Liver (tissue), 9 donors: ENCODE results near the gene KIAA1755. TPM values are rescaled to one million over a fixed set of nuclear protein-coding genes. Genes with fewer than 3 reads are reported as not detected.
A peak's percentile ranks its signal among the peaks of the same experiment; 100 is the strongest.

Source experiments
- DNase-seq: peaks from one replicate; pipeline ENCODE4 v3.0.0-alpha.2; 2017; ENCODE audit warnings: low spot score
- H3K27ac ChIP-seq, 2 donors: one replicate each; pipeline ENCODE4 v1.7.0; 2013; ENCODE audit warnings: inconsistent platforms in 2 of 2, low read length in 2 of 2, control low read depth in 1 of 2, low read depth in 1 of 2, mild to moderate bottlenecking in 1 of 2
- H3K27me3 ChIP-seq, 4 donors: one replicate each; pipeline versions ENCODE4 v1.6.1 to v1.7.0; 2013; ENCODE audit warnings: low read length in 3 of 4, inconsistent platforms in 1 of 4, mild to moderate bottlenecking in 1 of 4, moderate library complexity in 1 of 4; ENCODE audit not compliant: control insufficient read depth in 4 of 4, insufficient read depth in 4 of 4
- H3K36me3 ChIP-seq, 4 donors: one replicate each; pipeline versions ENCODE4 v1.6.1 to v1.7.0; 2013; ENCODE audit warnings: low read length in 3 of 4, mild to moderate bottlenecking in 3 of 4, low read depth in 1 of 4, moderate library complexity in 1 of 4; ENCODE audit not compliant: control insufficient read depth in 4 of 4, insufficient read depth in 3 of 4
- H3K4me1 ChIP-seq, 4 donors: one replicate each; pipeline versions ENCODE4 v1.6.1 to v1.7.0; 2013; ENCODE audit warnings: low read length in 3 of 4, mild to moderate bottlenecking in 3 of 4, moderate library complexity in 1 of 4; ENCODE audit not compliant: control insufficient read depth in 4 of 4, insufficient read depth in 4 of 4
- H3K4me3 ChIP-seq, 3 donors: one replicate each; pipeline versions ENCODE4 v1.6.1 to v1.7.0; 2013; ENCODE audit warnings: low read length in 3 of 3, control low read depth in 1 of 3, low read depth in 1 of 3, mild to moderate bottlenecking in 1 of 3
- H3K9ac ChIP-seq, 2 donors: one replicate each; pipeline ENCODE4 v1.7.0; 2013; ENCODE audit warnings: low read length in 2 of 2, mild to moderate bottlenecking in 2 of 2, moderate library complexity in 2 of 2, control low read depth in 1 of 2, low read depth in 1 of 2
- H3K9me3 ChIP-seq, 4 donors: one replicate each; pipeline versions ENCODE4 v1.6.1 to v1.7.0; 2013; ENCODE audit warnings: low read length in 3 of 4; ENCODE audit not compliant: control insufficient read depth in 4 of 4
- EGR1 ChIP-seq, 2 donors: IDR thresholded peaks; 2 replicates each; pipeline ENCODE4 v1.6.1; 2016 to 2018; ENCODE audit warnings: antibody characterized with exemption in 2 of 2, low read depth in 2 of 2
- FOXA1 ChIP-seq: IDR thresholded peaks from 2 replicates; pipeline ENCODE4 v1.6.1; 2016; ENCODE audit warnings: antibody characterized with exemption
- FOXA2 ChIP-seq: IDR thresholded peaks from 2 replicates; pipeline ENCODE4 v1.6.1; 2016; ENCODE audit warnings: antibody characterized with exemption
- GABPA ChIP-seq, 2 donors: IDR thresholded peaks in 1 of 2; conservative IDR thresholded peaks in 1 of 2; 2 replicates each; pipeline ENCODE4 v1.6.1; 2016; ENCODE audit warnings: antibody characterized with exemption in 2 of 2, mild to moderate bottlenecking in 1 of 2, moderate library complexity in 1 of 2
- HNF4A ChIP-seq, 2 donors: conservative IDR thresholded peaks; 2 replicates each; pipeline ENCODE4 v1.6.1; 2016; ENCODE audit warnings: antibody characterized with exemption in 2 of 2, mild to moderate bottlenecking in 2 of 2
- HNF4G ChIP-seq: IDR thresholded peaks from 2 replicates; pipeline ENCODE4 v1.6.1; 2016; ENCODE audit warnings: antibody characterized with exemption
- JUND ChIP-seq, 2 donors: IDR thresholded peaks; 2 replicates each; pipeline ENCODE4 v1.6.1; 2016; ENCODE audit warnings: antibody characterized with exemption in 2 of 2
- NR2F2 ChIP-seq: IDR thresholded peaks from 2 replicates; pipeline ENCODE4 v1.6.1; 2016; ENCODE audit warnings: antibody characterized with exemption
- RAD21 ChIP-seq, 2 donors: IDR thresholded peaks; 2 replicates each; pipeline ENCODE4 v1.6.1; 2016; ENCODE audit warnings: antibody characterized with exemption in 2 of 2, mild to moderate bottlenecking in 2 of 2
- RXRA ChIP-seq, 2 donors: IDR thresholded peaks; 2 replicates each; pipeline ENCODE4 v1.6.1; 2017 to 2018; ENCODE audit warnings: antibody characterized with exemption in 2 of 2, mild to moderate bottlenecking in 1 of 2
- SP1 ChIP-seq: IDR thresholded peaks from 2 replicates; pipeline ENCODE4 v1.6.1; 2018; ENCODE audit warnings: antibody characterized with exemption, mild to moderate bottlenecking
- TAF1 ChIP-seq: conservative IDR thresholded peaks from 2 replicates; pipeline ENCODE4 v1.6.1; 2016; ENCODE audit warnings: antibody characterized with exemption, mild to moderate bottlenecking
- YY1 ChIP-seq: IDR thresholded peaks from 2 replicates; pipeline ENCODE4 v1.6.1; 2016; ENCODE audit warnings: antibody characterized with exemption, mild to moderate bottlenecking
- WGBS: extraction: QIAGEN DNeasy Blood & Tissue Kit; methylation state at CpG from one replicate; pipeline ENCODE4 v1.1.7; 2013; 5-methylcytosine and 5-hydroxymethylcytosine counted together
- polyA plus RNA-seq, 2 donors: library from polyadenylated mRNA; stranded (reverse) in 1 of 2; unstranded in 1 of 2; fragments of 200-250 nt in 1 of 2; fragments of >200 nt in 1 of 2; fragmentation: Nextera tagmentation in 1 of 2; extraction: Ambion mirVana in 1 of 2; gene quantifications; one replicate each; pipeline versions ENCODE4 v1.2.1 to v1.2.3, GENCODE V29; 2013 to 2015
- total RNA-seq, 2 donors: library from RNA; depleted of rRNA; stranded (reverse); fragments of >200 nt; gene quantifications; one replicate each; pipeline ENCODE4 v1.2.3, GENCODE V29; 2014
- TF ChIP-seq, protein P1 (sequence below): IDR thresholded peaks from 2 replicates; pipeline ENCODE4 v1.6.1; 2016; ENCODE audit warnings: antibody characterized with exemption
- TF ChIP-seq, protein P2 (sequence below): IDR thresholded peaks from 2 replicates; pipeline ENCODE4 v1.6.1; 2016; ENCODE audit warnings: antibody characterized with exemption, mild to moderate bottlenecking
- TF ChIP-seq, protein P3 (sequence below): IDR thresholded peaks from 2 replicates; pipeline ENCODE4 v1.6.1; 2016; ENCODE audit warnings: antibody characterized with exemption
- TF ChIP-seq, protein P4 (sequence below): IDR thresholded peaks from 2 replicates; pipeline ENCODE4 v1.6.1; 2016; ENCODE audit warnings: antibody characterized with exemption
- TF ChIP-seq, protein P5 (sequence below): fragments of 150-350 bp; IDR thresholded peaks from 2 replicates; pipeline ENCODE4 v1.5.1; 2017; ENCODE audit warnings: improper control_type of control experiment, low read depth, low read length; ENCODE audit not compliant: missing input control
- donor health status: healthy.
- donor health status: healthy.
- donor health status: healthy.
- donor health status: healthy.
- donor health status: healthy.

KIAA1755 gene
- total and polyA plus RNA-seq, 4 donors = 0.09 to 1.4 (median 0.81) TPM

DNA sequence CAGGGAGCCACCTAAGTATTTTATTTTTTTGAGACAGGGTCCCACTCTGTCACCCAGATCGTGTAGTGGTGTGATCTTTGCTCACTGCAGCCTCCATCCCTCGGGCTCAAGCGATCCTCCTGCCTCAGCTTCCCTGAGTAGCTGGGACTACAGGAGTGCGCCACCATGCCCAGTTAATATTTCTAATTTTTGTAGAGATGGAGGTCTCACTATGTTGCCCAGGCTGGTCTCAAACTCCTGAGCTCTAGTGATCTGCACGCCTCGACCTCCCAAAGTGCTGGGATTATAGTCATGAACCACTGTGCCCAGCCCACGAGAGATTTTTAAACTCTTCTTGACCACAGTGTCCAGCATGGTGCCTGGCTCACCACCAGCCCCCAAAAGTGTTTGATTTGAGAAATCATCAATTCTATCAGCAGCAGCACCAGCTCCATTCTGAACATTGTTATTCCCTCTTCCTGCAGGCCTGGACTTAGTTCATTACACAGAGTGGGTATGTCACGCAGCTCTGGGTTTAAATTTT lies 93.1 kb downstream of the KIAA1755 start:
- Histone ChIP-seq H3K4me3 (no peak overlapping the region), H3K36me3 (peaks cover 0 to 3% (median 0%) of the 10 kb centered on the region in 4 donors), H3K27me3 (no peaks in the 10 kb centered on the region), H3K9ac (peak overlapping the region in 1 of 2 donors; percentile 50), H3K9me3 (no peaks in the 10 kb centered on the region), H3K27ac (peak overlapping the region; percentile 90 to 91), H3K4me1 (peaks cover 5 to 54% (median 35%) of the 10 kb centered on the region in 4 donors)
- no peak for TF ChIP-seq HNF4G
- TF ChIP-seq HNF4A (conservative IDR thresholded peaks at IDR 0.05) = no peak
- no peak for TF ChIP-seq YY1
- TF ChIP-seq, protein P1, sequence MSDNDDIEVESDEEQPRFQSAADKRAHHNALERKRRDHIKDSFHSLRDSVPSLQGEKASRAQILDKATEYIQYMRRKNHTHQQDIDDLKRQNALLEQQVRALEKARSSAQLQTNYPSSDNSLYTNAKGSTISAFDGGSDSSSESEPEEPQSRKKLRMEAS = no peak
- TF ChIP-seq, protein P2, sequence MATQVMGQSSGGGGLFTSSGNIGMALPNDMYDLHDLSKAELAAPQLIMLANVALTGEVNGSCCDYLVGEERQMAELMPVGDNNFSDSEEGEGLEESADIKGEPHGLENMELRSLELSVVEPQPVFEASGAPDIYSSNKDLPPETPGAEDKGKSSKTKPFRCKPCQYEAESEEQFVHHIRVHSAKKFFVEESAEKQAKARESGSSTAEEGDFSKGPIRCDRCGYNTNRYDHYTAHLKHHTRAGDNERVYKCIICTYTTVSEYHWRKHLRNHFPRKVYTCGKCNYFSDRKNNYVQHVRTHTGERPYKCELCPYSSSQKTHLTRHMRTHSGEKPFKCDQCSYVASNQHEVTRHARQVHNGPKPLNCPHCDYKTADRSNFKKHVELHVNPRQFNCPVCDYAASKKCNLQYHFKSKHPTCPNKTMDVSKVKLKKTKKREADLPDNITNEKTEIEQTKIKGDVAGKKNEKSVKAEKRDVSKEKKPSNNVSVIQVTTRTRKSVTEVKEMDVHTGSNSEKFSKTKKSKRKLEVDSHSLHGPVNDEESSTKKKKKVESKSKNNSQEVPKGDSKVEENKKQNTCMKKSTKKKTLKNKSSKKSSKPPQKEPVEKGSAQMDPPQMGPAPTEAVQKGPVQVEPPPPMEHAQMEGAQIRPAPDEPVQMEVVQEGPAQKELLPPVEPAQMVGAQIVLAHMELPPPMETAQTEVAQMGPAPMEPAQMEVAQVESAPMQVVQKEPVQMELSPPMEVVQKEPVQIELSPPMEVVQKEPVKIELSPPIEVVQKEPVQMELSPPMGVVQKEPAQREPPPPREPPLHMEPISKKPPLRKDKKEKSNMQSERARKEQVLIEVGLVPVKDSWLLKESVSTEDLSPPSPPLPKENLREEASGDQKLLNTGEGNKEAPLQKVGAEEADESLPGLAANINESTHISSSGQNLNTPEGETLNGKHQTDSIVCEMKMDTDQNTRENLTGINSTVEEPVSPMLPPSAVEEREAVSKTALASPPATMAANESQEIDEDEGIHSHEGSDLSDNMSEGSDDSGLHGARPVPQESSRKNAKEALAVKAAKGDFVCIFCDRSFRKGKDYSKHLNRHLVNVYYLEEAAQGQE = no peak
- TF ChIP-seq TAF1 = no peak
- TF ChIP-seq NR2F2 = no peak
- no peak for TF ChIP-seq JUND (IDR thresholded peaks at IDR 0.05)
- TF ChIP-seq, protein P3, sequence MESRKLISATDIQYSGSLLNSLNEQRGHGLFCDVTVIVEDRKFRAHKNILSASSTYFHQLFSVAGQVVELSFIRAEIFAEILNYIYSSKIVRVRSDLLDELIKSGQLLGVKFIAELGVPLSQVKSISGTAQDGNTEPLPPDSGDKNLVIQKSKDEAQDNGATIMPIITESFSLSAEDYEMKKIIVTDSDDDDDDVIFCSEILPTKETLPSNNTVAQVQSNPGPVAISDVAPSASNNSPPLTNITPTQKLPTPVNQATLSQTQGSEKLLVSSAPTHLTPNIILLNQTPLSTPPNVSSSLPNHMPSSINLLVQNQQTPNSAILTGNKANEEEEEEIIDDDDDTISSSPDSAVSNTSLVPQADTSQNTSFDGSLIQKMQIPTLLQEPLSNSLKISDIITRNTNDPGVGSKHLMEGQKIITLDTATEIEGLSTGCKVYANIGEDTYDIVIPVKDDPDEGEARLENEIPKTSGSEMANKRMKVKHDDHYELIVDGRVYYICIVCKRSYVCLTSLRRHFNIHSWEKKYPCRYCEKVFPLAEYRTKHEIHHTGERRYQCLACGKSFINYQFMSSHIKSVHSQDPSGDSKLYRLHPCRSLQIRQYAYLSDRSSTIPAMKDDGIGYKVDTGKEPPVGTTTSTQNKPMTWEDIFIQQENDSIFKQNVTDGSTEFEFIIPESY = no peak
- TF ChIP-seq EGR1 (IDR thresholded peaks at IDR 0.05; ENCODE audit: low read depth in 2 of 2) = no peak
- TF ChIP-seq FOXA1 = no peak
- TF ChIP-seq, protein P4, sequence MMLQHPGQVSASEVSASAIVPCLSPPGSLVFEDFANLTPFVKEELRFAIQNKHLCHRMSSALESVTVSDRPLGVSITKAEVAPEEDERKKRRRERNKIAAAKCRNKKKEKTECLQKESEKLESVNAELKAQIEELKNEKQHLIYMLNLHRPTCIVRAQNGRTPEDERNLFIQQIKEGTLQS = no peak
- no peak for TF ChIP-seq FOXA2
- no peak for TF ChIP-seq RAD21 (IDR thresholded peaks at IDR 0.05)
- TF ChIP-seq, protein P5, sequence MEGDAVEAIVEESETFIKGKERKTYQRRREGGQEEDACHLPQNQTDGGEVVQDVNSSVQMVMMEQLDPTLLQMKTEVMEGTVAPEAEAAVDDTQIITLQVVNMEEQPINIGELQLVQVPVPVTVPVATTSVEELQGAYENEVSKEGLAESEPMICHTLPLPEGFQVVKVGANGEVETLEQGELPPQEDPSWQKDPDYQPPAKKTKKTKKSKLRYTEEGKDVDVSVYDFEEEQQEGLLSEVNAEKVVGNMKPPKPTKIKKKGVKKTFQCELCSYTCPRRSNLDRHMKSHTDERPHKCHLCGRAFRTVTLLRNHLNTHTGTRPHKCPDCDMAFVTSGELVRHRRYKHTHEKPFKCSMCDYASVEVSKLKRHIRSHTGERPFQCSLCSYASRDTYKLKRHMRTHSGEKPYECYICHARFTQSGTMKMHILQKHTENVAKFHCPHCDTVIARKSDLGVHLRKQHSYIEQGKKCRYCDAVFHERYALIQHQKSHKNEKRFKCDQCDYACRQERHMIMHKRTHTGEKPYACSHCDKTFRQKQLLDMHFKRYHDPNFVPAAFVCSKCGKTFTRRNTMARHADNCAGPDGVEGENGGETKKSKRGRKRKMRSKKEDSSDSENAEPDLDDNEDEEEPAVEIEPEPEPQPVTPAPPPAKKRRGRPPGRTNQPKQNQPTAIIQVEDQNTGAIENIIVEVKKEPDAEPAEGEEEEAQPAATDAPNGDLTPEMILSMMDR = no peak
- no peak for DNase-seq
- WGBS = 91% methylated on average over 8 of the region's 8 CpGs

DNA sequence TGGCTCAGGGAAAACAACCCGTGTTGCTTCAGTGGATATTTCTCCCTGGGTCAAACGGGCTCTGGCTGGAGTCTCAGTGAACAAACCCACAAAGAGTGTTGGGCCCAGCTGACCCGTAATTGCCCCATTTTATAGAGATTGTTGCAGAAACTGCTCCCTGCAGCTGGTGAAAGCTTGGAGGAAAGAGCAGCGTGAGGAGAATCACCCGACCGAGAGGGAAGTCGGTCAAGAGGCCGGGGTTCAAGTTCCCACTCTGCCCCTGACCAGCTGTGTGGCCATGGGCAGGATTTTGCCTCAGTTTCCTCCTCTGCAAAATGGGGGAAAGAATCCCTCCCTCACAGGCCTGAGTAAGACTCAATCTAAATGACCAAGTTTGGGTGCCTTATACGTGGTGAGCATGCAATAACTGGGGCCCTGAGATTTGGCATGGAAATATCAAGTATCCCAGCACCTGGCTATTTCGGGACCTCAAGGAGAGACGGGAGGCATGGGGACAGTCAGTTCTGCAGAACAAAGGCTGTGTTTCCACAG lies 93.8 kb downstream of the KIAA1755 start:
- no peaks in the 10 kb centered on the region for H3K27me3 ChIP-seq
- no peak overlapping the region for H3K9ac ChIP-seq
- H3K36me3 ChIP-seq = peaks cover 0 to 5% (median 0%) of the 10 kb centered on the region in 4 donors
- no peak for DNase-seq
- H3K4me3 ChIP-seq = no peak overlapping the region
- no peak overlapping the region for H3K27ac ChIP-seq
- H3K4me1 ChIP-seq = peaks cover 5 to 60% (median 38%) of the 10 kb centered on the region in 4 donors
- H3K9me3 ChIP-seq = no peaks in the 10 kb centered on the region
- 83% methylated on average over 11 of the region's 11 CpGs for WGBS
- TF ChIP-seq, protein P3 = no peak
- no peak for TF ChIP-seq HNF4A (conservative IDR thresholded peaks at IDR 0.05)
- TF ChIP-seq, protein P1 = no peak
- no peak for TF ChIP-seq NR2F2
- TF ChIP-seq, protein P4 = no peak
- no peak for TF ChIP-seq JUND (IDR thresholded peaks at IDR 0.05)
- TF ChIP-seq FOXA1 = no peak
- TF ChIP-seq RAD21 (IDR thresholded peaks at IDR 0.05) = no peak
- no peak for TF ChIP-seq HNF4G
- no peak for TF ChIP-seq YY1
- TF ChIP-seq GABPA (IDR thresholded peaks at IDR 0.05 in 1 of 2, conservative IDR thresholded peaks at IDR 0.05 in 1 of 2) = no peak
- no peak for TF ChIP-seq SP1
- TF ChIP-seq TAF1 = no peak
- no peak for TF ChIP-seq RXRA (IDR thresholded peaks at IDR 0.05)
